Osteoblast (primary cell): ENCODE results near the gene PGS1. TPM values are rescaled to one million over a fixed set of nuclear protein-coding genes. Genes with fewer than 3 reads are reported as not detected.
A peak's percentile ranks its signal among the peaks of the same experiment; 100 is the strongest.

ENCODE experiments used
- DNase-seq: peaks from one replicate; pipeline ENCODE4 v3.0.0; 2011; ENCODE audit warnings: low spot score, mixed read lengths; ENCODE audit not compliant: insufficient read length; ENCODE audit errors: missing footprints
- H2AFZ ChIP-seq: 2 replicates; pipeline ENCODE4 v1.6.0; 2011; ENCODE audit warnings: mild to moderate bottlenecking, low read length
- H3K27ac ChIP-seq: 2 replicates; pipeline ENCODE4 v1.5.1; 2011; ENCODE audit warnings: mild to moderate bottlenecking, low read depth, low read length, moderate library complexity
- H3K27me3 ChIP-seq: 2 replicates; pipeline ENCODE4 v1.6.0; 2012; ENCODE audit warnings: mild to moderate bottlenecking, control low read depth, inconsistent platforms, low read length, moderate library complexity; ENCODE audit not compliant: insufficient read depth
- H3K36me3 ChIP-seq: 2 replicates; pipeline ENCODE4 v1.5.1; 2011; ENCODE audit warnings: mild to moderate bottlenecking, low read length, control low read depth, moderate library complexity; ENCODE audit not compliant: insufficient read depth
- H3K4me1 ChIP-seq: 2 replicates; pipeline ENCODE4 v1.5.1; 2011; ENCODE audit warnings: mild to moderate bottlenecking, low read length, control low read depth, moderate library complexity; ENCODE audit not compliant: insufficient read depth
- H3K4me2 ChIP-seq: 2 replicates; pipeline ENCODE4 v1.6.0; 2011; ENCODE audit warnings: mild to moderate bottlenecking, low read length; ENCODE audit not compliant: insufficient read depth
- H3K4me3 ChIP-seq: fragments of 200-600 bp; sonication (generic); 3 replicates; pipeline ENCODE4 v1.5.1; 2012; ENCODE audit warnings: mild to moderate bottlenecking, low read length, inconsistent platforms; ENCODE audit not compliant: insufficient read depth
- H3K79me2 ChIP-seq: 2 replicates; pipeline ENCODE4 v1.6.0; 2012; ENCODE audit warnings: mild to moderate bottlenecking, low read length, control low read depth, inconsistent platforms; ENCODE audit not compliant: insufficient read depth
- H3K9me3 ChIP-seq: 2 replicates; pipeline ENCODE4 v1.5.1; 2011; ENCODE audit warnings: low read depth, low read length, control low read depth
- H4K20me1 ChIP-seq: 2 replicates; pipeline ENCODE4 v1.6.0; 2012; ENCODE audit warnings: mild to moderate bottlenecking, low read length, control low read depth; ENCODE audit not compliant: insufficient read depth
- CTCF ChIP-seq: IDR thresholded peaks from 2 replicates; pipeline ENCODE4 v1.5.1; 2011; ENCODE audit warnings: mild to moderate bottlenecking, low read depth, low read length, moderate library complexity; ENCODE audit errors: extremely low read depth
- total RNA-seq: library from RNA; depleted of rRNA; stranded (reverse); fragments of >200 nt; gene quantifications from 2 replicates; pipeline ENCODE4 v1.2.3, GENCODE V29; 2012

PGS1 gene
- total RNA-seq, 1 donor = 34.4 TPM

GRCh38 chr17:78355701-78356100 is 22.7 kb upstream of the PGS1 start:
- no peak for TF ChIP-seq CTCF
- peak; percentile 30 for DNase-seq
- H3K9me3 ChIP-seq = no peaks in the 10 kb centered on the region
- peaks cover 35% of the 10 kb centered on the region for H3K79me2 ChIP-seq
- H3K27me3 ChIP-seq = no peaks in the 10 kb centered on the region
- peak overlapping the region; percentile 77 for H3K27ac ChIP-seq
- H3K4me1 ChIP-seq = peaks cover 58% of the 10 kb centered on the region
- H3K36me3 ChIP-seq = peaks cover 26% of the 10 kb centered on the region
- H3K4me3 ChIP-seq = no peak overlapping the region
- H4K20me1 ChIP-seq = peaks cover 36% of the 10 kb centered on the region
- H2AFZ ChIP-seq = no peak overlapping the region
- H3K4me2 ChIP-seq = peak overlapping the region; percentile 37

- Histone ChIP-seq H3K4me3 (peak overlapping the region; percentile 46), H2AFZ (no peak overlapping the region), H3K27me3 (no peaks in the 10 kb centered on the region), H4K20me1 (peaks cover 36% of the 10 kb centered on the region), H3K4me2 (peak overlapping the region; percentile 37), H3K36me3 (peaks cover 26% of the 10 kb centered on the region), H3K79me2 (peaks cover 35% of the 10 kb centered on the region), H3K27ac (peak overlapping the region; percentile 77), H3K9me3 (no peaks in the 10 kb centered on the region), H3K4me1 (peaks cover 57% of the 10 kb centered on the region)
- DNase-seq = peak; percentile 96
- no peak for TF ChIP-seq CTCF
Observed at GRCh38 chr17:78356101-78356713, 22.2 kb upstream of the PGS1 start.

GRCh38 chr17:78357177-78357586 is 21.3 kb upstream of the PGS1 start:
- peak; percentile 97 for DNase-seq
- Histone ChIP-seq H3K79me2 (peaks cover 35% of the 10 kb centered on the region), H3K9me3 (no peaks in the 10 kb centered on the region), H3K27ac (peak overlapping the region; percentile 82), H3K4me1 (peaks cover 48% of the 10 kb centered on the region), H3K27me3 (no peaks in the 10 kb centered on the region), H3K4me2 (peak overlapping the region; percentile 84), H2AFZ (no peak overlapping the region), H3K36me3 (peaks cover 26% of the 10 kb centered on the region), H3K4me3 (peak overlapping the region; percentile 91), H4K20me1 (peaks cover 36% of the 10 kb centered on the region)
- TF ChIP-seq CTCF = no peak

GRCh38 chr17:78357672-78358537 is 20.5 kb upstream of the PGS1 start:
- peaks cover 36% of the 10 kb centered on the region for H4K20me1 ChIP-seq
- peak overlapping the region; percentile 84 for H3K4me2 ChIP-seq
- H3K9me3 ChIP-seq = no peaks in the 10 kb centered on the region
- H3K79me2 ChIP-seq = peaks cover 35% of the 10 kb centered on the region
- H3K27ac ChIP-seq = peak overlapping the region; percentile 82
- H3K4me3 ChIP-seq = peak overlapping the region; percentile 91
- peak; percentile 83 for DNase-seq
- no peak overlapping the region for H2AFZ ChIP-seq
- H3K4me1 ChIP-seq = peaks cover 43% of the 10 kb centered on the region
- H3K36me3 ChIP-seq = peaks cover 26% of the 10 kb centered on the region
- no peak for TF ChIP-seq CTCF
- no peaks in the 10 kb centered on the region for H3K27me3 ChIP-seq
